HepG2 (cell line): ENCODE data around the gene CAND1. TPM values are rescaled to one million over a fixed set of nuclear protein-coding genes. Genes with fewer than 3 reads are reported as not detected.

Source experiments
- ATAC-seq: fragments of 200-7000 bp; cut with Tn5 transposase; 3 replicates; pipeline ENCODE4 v1.9.1; 2020; ENCODE audit warnings: mild to moderate bottlenecking, moderate library complexity
- BruUV-seq: library from RNA; stranded (reverse); fragments of 400-500 nt; replicated peaks from 2 replicates; lab custom pipeline; 2021; lab: Mats Ljungman, UMichigan
- CTCF ChIA-PET: fragments of 300-600 bp; formaldehyde crosslinking; extraction: SDS; loops from one replicate; lab custom pipeline; 2021; ENCODE audit warnings: low total read pairs, inconsistent platforms, low intra/inter-chr PET ratio; lab: Yijun Ruan, JAX
- POLR2A ChIA-PET: fragments of 350-600 bp; sonication (Branson Sonifier 250); formaldehyde crosslinking; loops from one replicate; lab custom pipeline; 2020; ENCODE audit warnings: antibody characterized with exemption, inconsistent platforms; lab: Yijun Ruan, JAX
- DNase-seq: peaks from one replicate; pipeline ENCODE4 v3.0.0-alpha.2; 2015; ENCODE audit warnings: low spot score
- FAIRE-seq: peaks from 3 replicates; lab custom pipeline; 2011; peaks lifted over from hg19 to GRCh38; lab: Jason Lieb, UNC
- H2AFZ ChIP-seq: one replicate; pipeline ENCODE4 v1.6.1; 2011; ENCODE audit warnings: low read length, inconsistent platforms
- H3K27ac ChIP-seq: fragments of 300-600 bp; 3 replicates; pipeline ENCODE4 v1.8.0; 2011; ENCODE audit warnings: mixed run types, mild to moderate bottlenecking, mixed read lengths, low read length, inconsistent platforms; ENCODE audit not compliant: insufficient read depth; ENCODE audit errors: extremely low read length
- H3K27me3 ChIP-seq, 2 experiments: fragments of 200-600 bp in 1 of 2; 2 replicates in 1 of 2; 3 replicates in 1 of 2; pipeline versions ENCODE4 v1.6.0 to v1.8.0; 2011; ENCODE audit warnings: low read length in 2 of 2, mild to moderate bottlenecking in 2 of 2, moderate library complexity in 2 of 2, inconsistent platforms in 1 of 2; ENCODE audit not compliant: insufficient read depth in 2 of 2, control insufficient read depth in 1 of 2
- H3K36me3 ChIP-seq, 2 experiments: fragments of 200-600 bp in 1 of 2; replicated peaks in 1 of 2; 2 replicates in 1 of 2; 3 replicates in 1 of 2; pipeline versions ENCODE4 v1.5.1 to v1.8.0; 2011; ENCODE audit warnings: low read length in 2 of 2, inconsistent platforms in 1 of 2; ENCODE audit not compliant: insufficient read depth in 2 of 2, control insufficient read depth in 1 of 2
- H3K4me1 ChIP-seq: 2 replicates; pipeline ENCODE4 v1.5.1; 2012; ENCODE audit warnings: low read length, inconsistent platforms; ENCODE audit not compliant: insufficient read depth
- H3K4me2 ChIP-seq: 2 replicates; pipeline ENCODE4 v1.6.0; 2011; ENCODE audit warnings: low read depth, low read length, inconsistent platforms
- H3K4me3 ChIP-seq, 3 experiments: fragments of 200-600 bp in 1 of 3; sonication (generic), shearing (Covaris generic) in 1 of 3; replicated peaks in 1 of 3; 2 replicates each; pipeline ENCODE4 v1.5.1; 2011 to 2016; ENCODE audit warnings: low read length in 3 of 3, inconsistent platforms in 2 of 3, low read depth in 2 of 3, mild to moderate bottlenecking in 2 of 3, control low read depth in 1 of 3, mixed read lengths in 1 of 3; ENCODE audit not compliant: insufficient read depth in 1 of 3
- H3K79me2 ChIP-seq: one replicate; pipeline ENCODE4 v1.6.1; 2011; ENCODE audit warnings: low read length, inconsistent platforms; ENCODE audit not compliant: insufficient read depth
- H3K9ac ChIP-seq: 2 replicates; pipeline ENCODE4 v1.6.0; 2011; ENCODE audit warnings: mild to moderate bottlenecking, low read depth, low read length, inconsistent platforms; ENCODE audit not compliant: insufficient read depth
- H3K9me3 ChIP-seq: 2 replicates; pipeline ENCODE4 v1.5.1; 2012; ENCODE audit warnings: mild to moderate bottlenecking, low read length
- H4K20me1 ChIP-seq: 2 replicates; pipeline ENCODE4 v1.6.0; 2011; ENCODE audit warnings: inconsistent platforms, mild to moderate bottlenecking, low read length, moderate library complexity; ENCODE audit not compliant: insufficient read depth
- SP4 ChIP-seq: sonication (generic); formaldehyde crosslinking; IDR thresholded peaks from 2 replicates; pipeline ENCODE4 v1.8.1; 2023; ENCODE audit warnings: mild to moderate bottlenecking, missing genetic modification reagents
- WGBS: methylation state at CpG from one replicate; pipeline ENCODE4 v1.1.6; 2017; ENCODE audit warnings: low lambda C conversion rate; 5-methylcytosine and 5-hydroxymethylcytosine counted together
- in situ Hi-C: cut with HindIII; loops from 2 replicates; pipeline ENCODE4 v1.10.0; 2017; ENCODE audit warnings: low pct_unique_long_range_greater_than_20kb; ENCODE audit not compliant: extremely low pct_ligation_motif_present
- intact Hi-C: fragments of 100-400 bp; cut with micrococcal nuclease; formaldehyde crosslinking; loops from one replicate; pipeline ENCODE4 v1.10.0; 2022; ENCODE audit not compliant: unreplicated experiment
- polyA plus RNA-seq, 8 experiments: library from polyadenylated mRNA; depleted of rRNA in 3 of 8; stranded (reverse) in 7 of 8; unstranded in 1 of 8; fragments of >200 nt; fragmentation: Illumina TruSeq in 4 of 8; extraction: Trizol in 4 of 8; gene quantifications; 2 replicates each; pipeline versions ENCODE4 v1.2.1 to v1.2.3, GENCODE V29; 2011 to 2016; ENCODE audit warnings: low read depth in 4 of 8, missing spikeins in 1 of 8, mixed read lengths in 1 of 8; ENCODE audit not compliant: insufficient read depth in 1 of 8
- total RNA-seq, 5 experiments: library from RNA; depleted of rRNA; stranded (reverse); fragments of >200 nt; fragmentation: Illumina TruSeq; extraction: Trizol; gene quantifications; 2 replicates each; pipeline ENCODE4 v1.2.3, GENCODE V29; 2016; ENCODE audit warnings: low read depth in 1 of 5
- TF ChIP-seq, protein P1 (sequence below): sonication (generic); formaldehyde crosslinking; IDR thresholded peaks from 2 replicates; pipeline ENCODE4 v1.5.0; 2020; ENCODE audit warnings: missing genetic modification reagents

The CAND1 gene
- total and polyA plus RNA-seq, 2 of the 13 experiments (the other 11 are each of a cell fraction or from before 2014, with no cell fraction given) = 56.2 to 138 TPM

DNA sequence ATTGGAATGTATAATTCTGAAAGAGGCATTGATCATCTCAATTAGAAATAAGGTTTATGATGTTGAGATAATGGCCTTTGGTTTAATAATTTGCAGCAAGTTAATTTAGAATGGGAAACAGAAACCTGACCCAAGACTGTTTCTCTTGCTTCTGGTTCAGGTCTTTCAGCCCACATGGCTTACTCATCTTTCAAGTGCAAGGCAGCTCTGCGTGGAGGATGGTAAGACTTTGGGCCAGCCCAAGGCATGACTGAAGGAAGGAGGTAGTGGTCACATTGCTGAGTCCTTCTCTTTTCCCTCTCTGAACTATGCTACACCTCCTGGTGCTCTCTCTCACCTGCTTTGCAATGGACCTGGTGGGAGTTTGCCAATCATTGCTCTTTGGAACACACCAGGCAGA is 98.7 kb downstream of the CAND1 start:
- CTCF ChIA-PET = no interaction called here
- in situ Hi-C loops = no loop called here
- FAIRE-seq = no peak

More for the DNA sequence above, 98.7 kb downstream of the CAND1 start:
- Histone ChIP-seq H3K79me2 (no peaks in the 10 kb centered on the region), H3K4me2 (no peak overlapping the region), H3K4me3 (no peak overlapping the region), H4K20me1 (no peaks in the 10 kb centered on the region), H3K9ac (no peak overlapping the region), H3K36me3 (no peaks in the 10 kb centered on the region), H3K4me1 (no peaks in the 10 kb centered on the region), H3K27me3 (no peaks in the 10 kb centered on the region; a peak in 1 of 5 replicates), H3K9me3 (no peaks in the 10 kb centered on the region), H2AFZ (no peak overlapping the region), H3K27ac (no peak overlapping the region)
- no peak for DNase-seq
- BruUV-seq = no TSS peak
- intact Hi-C loops = no loop called here
- POLR2A ChIA-PET = no interaction called here
- no peak for ATAC-seq
- WGBS = 0% methylated on average over 1 of the region's 1 CpG
- TF ChIP-seq, protein P1, sequence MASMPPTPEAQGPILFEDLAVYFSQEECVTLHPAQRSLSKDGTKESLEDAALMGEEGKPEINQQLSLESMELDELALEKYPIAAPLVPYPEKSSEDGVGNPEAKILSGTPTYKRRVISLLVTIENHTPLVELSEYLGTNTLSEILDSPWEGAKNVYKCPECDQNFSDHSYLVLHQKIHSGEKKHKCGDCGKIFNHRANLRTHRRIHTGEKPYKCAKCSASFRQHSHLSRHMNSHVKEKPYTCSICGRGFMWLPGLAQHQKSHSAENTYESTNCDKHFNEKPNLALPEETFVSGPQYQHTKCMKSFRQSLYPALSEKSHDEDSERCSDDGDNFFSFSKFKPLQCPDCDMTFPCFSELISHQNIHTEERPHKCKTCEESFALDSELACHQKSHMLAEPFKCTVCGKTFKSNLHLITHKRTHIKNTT (CRISPR knock-in tag) = no peak
- TF ChIP-seq SP4 = no peak
